Skeletal muscle satellite cell (primary cell): ENCODE data around the gene GPALPP1.
A peak's percentile ranks its signal among the peaks of the same experiment; 100 is the strongest.
"Not testable (repeated sequence)": the region's sequence is repeated elsewhere in the genome, so short reads cannot be mapped to it uniquely, and the experiment has no call there.

Source experiments
- H3K27me3 ChIP-seq: 2 replicates; pipeline ENCODE4 v1.7.0; 2013; ENCODE audit warnings: low read length; ENCODE audit not compliant: control insufficient read depth, insufficient read depth
- H3K36me3 ChIP-seq: 2 replicates; pipeline ENCODE4 v1.7.0; 2013; ENCODE audit warnings: mild to moderate bottlenecking, control low read depth, low read length; ENCODE audit not compliant: insufficient read depth
- H3K4me1 ChIP-seq: 2 replicates; pipeline ENCODE4 v1.7.0; 2013; ENCODE audit warnings: low read length; ENCODE audit not compliant: control insufficient read depth, insufficient read depth
- H3K4me2 ChIP-seq: 2 replicates; pipeline ENCODE4 v1.7.0; 2013; ENCODE audit warnings: mild to moderate bottlenecking, low read length
- H3K4me3 ChIP-seq: 2 replicates; pipeline ENCODE4 v1.7.0; 2013; ENCODE audit warnings: low read length
- H3K9ac ChIP-seq: 2 replicates; pipeline ENCODE4 v1.7.0; 2013; ENCODE audit warnings: mild to moderate bottlenecking, low read depth, low read length, moderate library complexity
- H3K9me3 ChIP-seq: replicated peaks from 2 replicates; pipeline ENCODE4 v1.7.0; 2013; ENCODE audit warnings: mild to moderate bottlenecking, control low read depth, low read length

The GPALPP1 gene

GRCh38 chr13:45047394-45048310 lies 58.3 kb downstream of the GPALPP1 start:
- peak overlapping the region; percentile 87 for H3K4me2 ChIP-seq
- H3K27me3 ChIP-seq = no peaks in the 10 kb centered on the region
- peak overlapping the region; percentile 76 for H3K9ac ChIP-seq
- peaks cover 5% of the 10 kb centered on the region for H3K4me1 ChIP-seq
- no peaks in the 10 kb centered on the region for H3K36me3 ChIP-seq
- H3K9me3 ChIP-seq = no peaks in the 10 kb centered on the region
- peak overlapping the region; percentile 67 for H3K4me3 ChIP-seq

DNA sequence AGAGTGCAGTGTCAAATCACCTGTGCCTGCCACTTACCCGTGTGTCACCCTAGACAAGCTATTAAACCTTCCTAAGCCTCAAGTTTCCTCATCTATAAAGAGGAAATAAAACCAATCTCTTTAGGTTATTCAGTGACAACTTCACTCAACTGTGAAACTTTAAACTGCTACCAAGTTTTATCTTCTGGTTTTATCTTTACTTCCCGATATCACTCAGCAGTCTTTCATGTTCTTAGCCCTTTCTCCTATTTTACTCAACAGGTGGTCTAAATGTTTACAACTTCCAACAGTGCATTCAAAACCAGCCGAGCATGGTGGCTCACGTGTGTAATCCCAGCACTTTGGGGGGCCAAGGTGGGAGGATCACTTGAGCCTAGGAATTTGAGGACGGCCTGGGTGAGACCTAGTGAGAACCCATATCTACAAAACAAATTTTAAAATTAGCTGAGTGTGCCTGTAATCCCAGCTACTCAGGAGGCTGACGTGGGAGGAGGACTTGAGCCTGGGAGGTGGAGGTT lies 59.6 kb downstream of the GPALPP1 start:
- H3K4me1 ChIP-seq = peaks cover 5% of the 10 kb centered on the region
- no peaks in the 10 kb centered on the region for H3K36me3 ChIP-seq
- H3K27me3 ChIP-seq = no peaks in the 10 kb centered on the region
- H3K9ac ChIP-seq = no peak overlapping the region
- no peaks in the 10 kb centered on the region for H3K9me3 ChIP-seq
- H3K4me2 ChIP-seq = no peak overlapping the region
- no peak overlapping the region for H3K4me3 ChIP-seq

DNA sequence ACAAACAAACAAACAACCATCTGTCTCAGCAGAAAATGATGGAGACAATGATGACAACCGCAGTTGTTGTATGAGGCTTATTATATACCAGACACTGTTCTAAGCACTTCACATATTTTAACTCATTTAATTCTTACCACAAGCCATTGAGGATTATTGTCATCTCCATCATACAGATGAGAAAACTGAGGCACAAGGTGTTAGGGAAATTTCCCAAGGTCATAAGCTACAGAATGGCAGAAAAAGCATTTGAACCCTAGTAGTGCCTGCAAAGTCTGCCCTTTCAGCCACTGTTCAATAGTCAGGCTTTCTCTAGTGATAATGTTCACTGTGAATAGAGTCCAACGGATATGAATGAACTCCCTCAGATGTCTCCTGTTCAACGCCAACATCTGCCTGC lies 60.1 kb downstream of the GPALPP1 start:
- Histone ChIP-seq H3K36me3 (no peaks in the 10 kb centered on the region), H3K27me3 (no peaks in the 10 kb centered on the region), H3K9ac (no peak overlapping the region), H3K4me1 (peaks cover 11% of the 10 kb centered on the region), H3K4me3 (no peak overlapping the region), H3K9me3 (no peaks in the 10 kb centered on the region), H3K4me2 (no peak overlapping the region)

DNA sequence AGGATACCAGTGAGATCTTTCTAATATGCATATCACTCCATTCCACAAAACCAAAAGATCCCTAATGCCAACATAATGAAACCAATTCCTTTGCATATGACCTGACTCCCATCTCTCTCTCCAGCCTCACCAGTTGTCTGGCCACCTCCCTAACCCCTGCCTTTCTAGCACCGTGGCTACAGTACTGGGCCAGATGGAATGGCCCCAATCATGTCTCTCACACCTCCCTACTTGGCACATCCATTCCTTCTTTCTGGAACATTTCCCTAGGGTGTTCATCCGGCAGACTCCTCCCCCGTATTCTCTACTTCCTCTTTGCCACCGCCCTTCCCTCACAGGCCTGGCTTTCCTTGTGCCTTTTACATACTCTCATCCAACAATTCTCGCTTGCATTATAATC lies 62.0 kb downstream of the GPALPP1 start:
- Histone ChIP-seq H3K36me3 (no peaks in the 10 kb centered on the region), H3K4me3 (no peak overlapping the region), H3K27me3 (no peaks in the 10 kb centered on the region), H3K4me2 (no peak overlapping the region), H3K9ac (no peak overlapping the region), H3K4me1 (peaks cover 26% of the 10 kb centered on the region), H3K9me3 (no peaks in the 10 kb centered on the region)

GRCh38 chr13:45055198-45055901 lies 66.0 kb downstream of the GPALPP1 start:
- Histone ChIP-seq H3K4me1 (peaks cover 26% of the 10 kb centered on the region), H3K4me3 (peak overlapping the region; percentile 45), H3K9me3 (no peaks in the 10 kb centered on the region), H3K36me3 (no peaks in the 10 kb centered on the region), H3K9ac (peak overlapping the region; percentile 58), H3K27me3 (no peaks in the 10 kb centered on the region), H3K4me2 (peak overlapping the region; percentile 76)

DNA sequence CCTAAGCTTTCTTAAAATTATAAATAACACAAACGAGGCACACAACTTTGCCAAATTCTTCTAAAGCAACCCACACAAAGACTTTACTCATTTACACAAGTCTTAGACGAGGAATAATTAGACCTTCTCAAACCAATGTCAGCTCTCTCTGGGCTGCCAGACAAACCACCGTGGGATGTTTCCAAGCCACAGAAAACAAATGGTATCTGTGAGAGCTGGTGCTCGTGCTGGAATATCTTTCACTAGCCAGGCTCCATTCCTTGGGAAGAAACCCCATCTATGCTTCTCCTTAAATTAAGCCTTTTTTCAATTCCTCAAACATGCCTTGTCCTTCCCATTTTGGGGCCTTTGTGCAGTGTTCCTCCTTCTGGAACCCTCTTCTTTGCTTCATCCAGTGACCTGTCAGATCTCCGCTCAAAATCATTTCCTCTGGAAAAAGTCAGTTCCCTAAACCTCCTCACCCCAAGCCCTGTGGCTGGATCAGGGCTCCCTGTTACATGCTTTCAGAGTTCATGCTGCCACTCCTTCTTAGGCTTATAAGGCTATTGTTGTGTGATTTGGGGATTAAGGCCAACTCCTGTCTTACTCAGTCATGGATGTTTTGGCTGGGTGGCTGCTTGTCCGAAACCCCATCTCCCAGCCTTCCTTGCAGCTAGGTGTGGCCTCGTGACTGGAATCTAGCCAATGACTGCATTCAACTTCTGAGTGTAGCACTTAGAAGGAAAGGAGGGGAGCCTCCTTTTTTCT lies 66.7 kb downstream of the GPALPP1 start:
- H3K4me2 ChIP-seq = peak overlapping the region; percentile 76
- no peaks in the 10 kb centered on the region for H3K36me3 ChIP-seq
- H3K4me3 ChIP-seq = peak overlapping the region; percentile 45
- no peaks in the 10 kb centered on the region for H3K9me3 ChIP-seq
- no peaks in the 10 kb centered on the region for H3K27me3 ChIP-seq
- peaks cover 26% of the 10 kb centered on the region for H3K4me1 ChIP-seq
- H3K9ac ChIP-seq = peak overlapping the region; percentile 58

GRCh38 chr13:45060062-45060461 lies 70.7 kb downstream of the GPALPP1 start:
- no peak overlapping the region for H3K4me2 ChIP-seq
- H3K27me3 ChIP-seq = no peaks in the 10 kb centered on the region
- H3K36me3 ChIP-seq = no peaks in the 10 kb centered on the region
- H3K4me3 ChIP-seq = no peak overlapping the region
- no peaks in the 10 kb centered on the region for H3K9me3 ChIP-seq
- no peak overlapping the region for H3K9ac ChIP-seq
- peaks cover 16% of the 10 kb centered on the region for H3K4me1 ChIP-seq

- Histone ChIP-seq H3K36me3 (no peaks in the 10 kb centered on the region), H3K9ac (no peak overlapping the region), H3K4me3 (no peak overlapping the region), H3K4me1 (no peaks in the 10 kb centered on the region), H3K4me2 (no peak overlapping the region), H3K27me3 (no peaks in the 10 kb centered on the region), H3K9me3 (no peaks in the 10 kb centered on the region)
These were observed 74.0 kb downstream of the GPALPP1 start for GRCh38 chr13:45063261-45063860.

DNA sequence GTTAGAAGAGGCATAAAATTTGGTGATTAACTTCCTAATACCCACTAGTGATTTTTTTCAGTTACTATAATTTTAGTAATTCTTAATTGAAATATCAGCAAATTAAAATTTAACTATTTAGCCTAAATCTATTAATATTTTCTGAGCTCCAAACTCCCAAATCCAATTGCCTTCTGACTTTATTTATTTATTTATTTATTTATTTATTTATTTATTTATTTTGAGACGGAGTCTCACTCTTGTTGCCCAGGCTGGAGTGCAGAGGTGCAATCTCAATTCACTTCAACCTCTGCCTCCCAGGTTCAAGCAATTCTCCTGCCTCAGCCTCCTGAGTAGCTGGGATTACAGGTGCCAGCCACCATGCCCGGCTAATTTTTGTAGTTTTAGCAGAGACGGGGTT lies 74.6 kb downstream of the GPALPP1 start:
- H3K9me3 ChIP-seq, H3K27me3 ChIP-seq: not testable (repeated sequence)

DNA sequence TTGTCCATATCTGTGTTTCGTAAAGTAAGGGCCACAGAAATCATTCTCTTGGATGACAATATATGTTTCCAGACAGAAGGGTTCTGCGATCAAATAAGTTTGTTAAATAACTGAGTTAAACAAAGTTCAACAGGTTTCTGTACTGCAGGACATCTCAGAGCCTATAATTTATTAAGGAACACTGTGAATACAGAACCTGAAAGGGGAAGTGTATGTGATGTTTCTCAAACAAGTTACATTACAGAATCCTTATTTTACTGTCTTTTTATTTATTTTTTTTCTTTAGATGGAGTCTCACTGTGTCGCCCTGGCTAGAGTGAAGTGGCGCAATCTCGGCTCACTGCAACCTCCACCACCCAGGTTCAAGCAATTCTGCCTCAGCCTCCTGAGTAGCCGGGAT lies 75.6 kb downstream of the GPALPP1 start:
- Histone ChIP-seq H3K36me3 (no peaks in the 10 kb centered on the region), H3K9me3 (no peaks in the 10 kb centered on the region), H3K4me3 (no peak overlapping the region), H3K9ac (no peak overlapping the region), H3K4me1 (no peaks in the 10 kb centered on the region), H3K27me3 (peaks cover 8% of the 10 kb centered on the region), H3K4me2 (no peak overlapping the region)

More for the DNA sequence above, 74.6 kb downstream of the GPALPP1 start:
- H3K9ac ChIP-seq, H3K4me2 ChIP-seq, H3K36me3 ChIP-seq, H3K4me3 ChIP-seq, H3K4me1 ChIP-seq: not testable (repeated sequence)
